Neutrophil (primary cell): Measurements from ENCODE around the gene TOPORS.
"Not testable (repeated sequence)": the region's sequence is repeated elsewhere in the genome, so short reads cannot be mapped to it uniquely, and the experiment has no call there.

Experiments
- H3K27ac ChIP-seq: fragments of 200-600 bp; sonication (generic); 2 replicates; pipeline ENCODE4 v1.5.1; 2016; ENCODE audit warnings: mild to moderate bottlenecking, moderate library complexity
- H3K27me3 ChIP-seq: fragments of 200-600 bp; sonication (generic); 2 replicates; pipeline ENCODE4 v1.6.0; 2016; ENCODE audit warnings: mild to moderate bottlenecking
- H3K36me3 ChIP-seq: fragments of 200-600 bp; sonication (generic); 2 replicates; pipeline ENCODE4 v1.5.1; 2017
- H3K4me1 ChIP-seq, 2 experiments: fragments of 200-600 bp in 1 of 2; sonication (generic) in 1 of 2; 1 replicate in 1 of 2; 2 replicates in 1 of 2; pipeline versions ENCODE4 v1.5.1 to v1.6.1; 2013 to 2016; ENCODE audit warnings: low read depth in 1 of 2, low read length in 1 of 2, mild to moderate bottlenecking in 1 of 2, moderate library complexity in 1 of 2; ENCODE audit not compliant: control insufficient read depth in 1 of 2, insufficient read depth in 1 of 2
- H3K4me3 ChIP-seq, 2 experiments: fragments of 200-600 bp in 1 of 2; sonication (generic) in 1 of 2; 1 replicate in 1 of 2; 2 replicates in 1 of 2; pipeline ENCODE4 v1.5.1; 2013 to 2016; ENCODE audit warnings: low read depth in 1 of 2, low read length in 1 of 2, mild to moderate bottlenecking in 1 of 2, moderate library complexity in 1 of 2
- H3K9me3 ChIP-seq: fragments of 200-600 bp; sonication (generic); 2 replicates; pipeline ENCODE4 v1.5.1; 2016
- TF ChIP-seq, protein P1 (sequence below): fragments of 200-600 bp; sonication (generic); IDR thresholded peaks from 2 replicates; pipeline ENCODE4 v1.5.1; 2016; ENCODE audit warnings: antibody characterized with exemption

The TOPORS gene

DNA sequence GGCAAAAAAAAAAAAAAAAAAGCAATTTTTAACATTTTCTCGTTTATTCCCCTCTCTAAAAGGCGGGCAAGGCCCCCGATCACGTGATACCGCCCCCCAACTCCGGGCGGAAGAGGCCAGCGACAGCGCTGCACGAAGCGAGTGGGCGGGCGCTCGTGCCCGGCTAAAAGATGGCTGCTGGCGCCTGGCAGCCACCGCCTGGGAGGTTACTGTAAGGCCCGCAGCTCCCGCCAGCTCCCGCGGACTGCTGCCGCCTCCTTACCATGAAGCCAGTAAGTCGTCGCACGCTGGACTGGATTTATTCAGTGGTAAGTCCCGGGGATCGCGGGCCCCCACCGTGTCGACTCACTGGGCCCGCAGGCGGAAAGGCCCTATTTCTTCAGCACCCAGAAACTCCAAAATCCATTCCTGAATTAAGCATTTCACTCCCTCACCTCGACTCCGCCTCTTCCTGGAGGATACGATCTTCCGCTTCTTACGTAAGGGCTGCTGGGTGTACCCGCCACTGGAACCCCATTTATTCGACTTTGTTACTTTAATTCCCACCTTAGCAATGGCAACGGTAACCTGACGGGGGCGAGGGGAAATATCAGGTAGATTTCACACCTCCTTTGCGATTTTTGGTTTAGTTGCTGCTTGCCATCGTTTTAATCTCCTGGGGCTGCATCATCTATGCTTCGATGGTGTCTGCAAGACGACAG, at the start of gene TOPORS, which contains the start of gene SMIM27:
TOPORS (minus strand) TSS at position 415 of the 701 bp plus-strand sequence; CDS start at position 265, 150 bp downstream.
SMIM27 (plus strand) TSS at position 156 of the 701 bp plus-strand sequence; CDS start at position 264, 108 bp downstream.
- Histone ChIP-seq H3K4me1 (peaks cover 57 to 58% of the 10 kb centered on the region in 2 experiments), H3K9me3 (no peaks in the 10 kb centered on the region), H3K4me3 (peak within 1 kb of the TSS; percentile 87 to 91), H3K27ac (peak within 1 kb of the TSS; percentile 96), H3K36me3 (no peaks in the 10 kb centered on the region), H3K27me3 (no peaks in the 10 kb centered on the region)
- TF ChIP-seq, protein P1, sequence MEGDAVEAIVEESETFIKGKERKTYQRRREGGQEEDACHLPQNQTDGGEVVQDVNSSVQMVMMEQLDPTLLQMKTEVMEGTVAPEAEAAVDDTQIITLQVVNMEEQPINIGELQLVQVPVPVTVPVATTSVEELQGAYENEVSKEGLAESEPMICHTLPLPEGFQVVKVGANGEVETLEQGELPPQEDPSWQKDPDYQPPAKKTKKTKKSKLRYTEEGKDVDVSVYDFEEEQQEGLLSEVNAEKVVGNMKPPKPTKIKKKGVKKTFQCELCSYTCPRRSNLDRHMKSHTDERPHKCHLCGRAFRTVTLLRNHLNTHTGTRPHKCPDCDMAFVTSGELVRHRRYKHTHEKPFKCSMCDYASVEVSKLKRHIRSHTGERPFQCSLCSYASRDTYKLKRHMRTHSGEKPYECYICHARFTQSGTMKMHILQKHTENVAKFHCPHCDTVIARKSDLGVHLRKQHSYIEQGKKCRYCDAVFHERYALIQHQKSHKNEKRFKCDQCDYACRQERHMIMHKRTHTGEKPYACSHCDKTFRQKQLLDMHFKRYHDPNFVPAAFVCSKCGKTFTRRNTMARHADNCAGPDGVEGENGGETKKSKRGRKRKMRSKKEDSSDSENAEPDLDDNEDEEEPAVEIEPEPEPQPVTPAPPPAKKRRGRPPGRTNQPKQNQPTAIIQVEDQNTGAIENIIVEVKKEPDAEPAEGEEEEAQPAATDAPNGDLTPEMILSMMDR: peak; percentile 25

DNA sequence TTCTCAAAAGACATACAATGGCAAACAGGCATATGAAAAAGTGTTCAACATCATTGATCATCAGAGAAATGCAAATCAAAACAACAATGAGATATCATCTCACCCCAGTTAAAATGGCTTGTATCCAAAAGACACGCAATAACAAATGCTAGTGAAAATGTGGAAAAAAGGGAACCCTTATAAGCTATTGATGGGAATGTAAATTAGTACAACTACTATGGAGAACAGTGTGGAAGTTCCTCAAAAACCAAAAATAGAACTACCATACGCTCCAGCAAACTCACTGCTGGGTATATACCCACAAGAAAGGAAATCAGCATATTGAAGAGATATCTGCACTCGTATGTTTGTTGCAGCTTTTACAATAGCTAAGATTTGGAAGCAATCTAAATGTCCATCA, 46.6 kb upstream of the TOPORS start:
- not testable (repeated sequence) for H3K27ac ChIP-seq, H3K36me3 ChIP-seq, H3K4me3 ChIP-seq, H3K4me1 ChIP-seq, H3K9me3 ChIP-seq
- peaks cover 42% of the 10 kb centered on the region for H3K27me3 ChIP-seq

DNA sequence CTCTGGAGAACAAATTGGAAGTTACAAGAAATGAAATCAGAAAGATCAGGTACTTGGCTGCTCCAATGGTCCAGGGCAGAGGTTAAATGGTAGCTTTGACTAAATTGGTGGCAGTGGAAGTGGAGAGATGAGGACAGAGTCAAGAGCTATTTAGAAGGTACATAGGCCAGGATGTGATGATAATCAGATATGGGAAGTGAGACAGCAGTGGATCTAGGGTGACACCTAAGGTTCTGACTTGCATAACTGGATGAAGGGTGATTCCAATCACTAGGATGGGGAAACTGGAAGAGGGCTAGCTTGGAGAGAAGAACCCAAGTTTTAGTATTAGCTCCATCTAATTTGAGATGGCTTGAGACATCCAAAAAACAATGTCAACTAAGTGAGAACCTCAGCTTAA, 44.5 kb upstream of the TOPORS start:
- H3K27ac ChIP-seq: no peak overlapping the region
- H3K9me3 ChIP-seq: no peaks in the 10 kb centered on the region
- TF ChIP-seq, protein P1: no peak
- H3K27me3 ChIP-seq: peaks cover 25% of the 10 kb centered on the region
- H3K36me3 ChIP-seq: no peaks in the 10 kb centered on the region
- no peak overlapping the region for H3K4me3 ChIP-seq
- H3K4me1 ChIP-seq: no peaks in the 10 kb centered on the region

DNA sequence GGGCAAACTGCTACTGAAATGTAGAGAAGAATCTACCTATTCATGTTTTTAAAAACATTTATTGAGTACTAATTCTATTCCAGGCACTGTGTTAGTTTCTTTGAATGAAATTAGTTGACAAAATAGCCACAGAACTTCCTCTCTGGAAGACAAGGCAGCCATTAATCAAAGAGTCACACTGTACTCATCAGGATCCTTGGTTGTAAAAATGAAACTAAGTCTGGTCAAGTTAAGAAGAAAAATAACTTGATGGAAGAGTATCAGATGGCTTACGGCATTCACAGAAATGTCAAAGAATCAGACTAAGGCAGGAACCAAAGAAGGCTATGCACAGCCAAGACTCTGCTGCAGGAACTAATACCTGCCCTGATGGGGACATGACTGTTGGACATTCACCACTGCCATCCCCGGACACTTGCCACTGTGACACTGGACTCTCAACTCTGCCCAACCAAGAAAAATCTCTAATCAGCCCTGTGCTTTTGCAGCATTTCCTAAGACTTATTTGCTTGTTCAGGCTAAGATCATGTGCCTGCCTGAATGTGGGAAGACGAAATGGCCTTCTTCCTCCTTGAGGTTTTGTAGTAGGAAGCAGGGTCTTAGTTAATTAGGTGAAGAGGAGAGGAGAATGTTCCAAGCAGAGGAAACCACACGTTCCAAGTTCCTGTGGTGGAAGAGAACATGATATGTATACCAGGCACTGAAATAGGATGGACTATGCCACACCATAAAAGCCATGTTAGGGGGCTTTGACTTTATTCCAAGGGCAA, 43.9 kb upstream of the TOPORS start:
- Histone ChIP-seq H3K9me3 (no peaks in the 10 kb centered on the region), H3K27me3 (peaks cover 21% of the 10 kb centered on the region), H3K4me3 (no peak overlapping the region), H3K36me3 (no peaks in the 10 kb centered on the region), H3K4me1 (no peaks in the 10 kb centered on the region), H3K27ac (no peak overlapping the region)
- TF ChIP-seq, protein P1: no peak

DNA sequence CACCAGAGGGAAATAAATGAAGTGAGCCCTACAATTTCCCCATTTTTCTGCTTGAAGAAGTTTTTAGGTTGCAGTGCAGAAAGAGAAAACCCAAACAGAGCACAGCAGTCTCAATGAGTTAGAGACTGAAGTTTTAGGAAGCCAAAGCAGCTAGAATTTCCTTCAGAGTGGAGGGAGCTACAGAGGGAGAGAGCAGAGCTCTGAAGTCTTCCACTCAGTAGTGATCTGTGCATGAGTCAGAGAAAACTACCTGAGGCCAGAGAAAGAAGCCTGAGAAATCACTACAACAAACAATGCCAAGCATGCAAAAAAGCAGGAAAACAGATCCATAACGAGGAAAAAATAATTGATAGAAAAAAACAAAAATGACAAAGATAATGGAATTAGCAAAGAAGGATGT, 38.5 kb upstream of the TOPORS start:
- no peak overlapping the region for H3K27ac ChIP-seq
- no peaks in the 10 kb centered on the region for H3K9me3 ChIP-seq
- TF ChIP-seq, protein P1: no peak
- no peaks in the 10 kb centered on the region for H3K4me1 ChIP-seq
- H3K4me3 ChIP-seq: no peak overlapping the region
- H3K27me3 ChIP-seq: peaks cover 48% of the 10 kb centered on the region
- no peaks in the 10 kb centered on the region for H3K36me3 ChIP-seq

DNA sequence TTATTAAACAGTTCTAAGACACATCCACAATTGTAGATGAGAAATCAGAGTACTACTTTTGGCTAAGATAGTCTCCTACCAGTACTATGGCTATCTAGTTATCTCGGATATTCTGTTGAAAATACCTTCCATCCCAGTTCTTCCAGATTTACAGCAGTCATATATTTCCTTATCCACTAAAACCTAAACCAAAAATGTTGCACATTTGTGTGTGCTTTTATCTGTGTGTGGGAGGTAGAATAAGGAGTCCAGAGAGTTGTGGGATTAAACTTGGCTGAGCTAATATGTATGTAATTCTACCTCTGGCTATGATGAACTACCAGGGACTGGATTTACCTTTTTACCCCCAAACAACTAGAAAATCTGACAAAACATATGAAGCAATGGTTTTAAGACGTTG, 38.1 kb upstream of the TOPORS start:
- Histone ChIP-seq H3K9me3 (no peaks in the 10 kb centered on the region), H3K27me3 (peaks cover 52% of the 10 kb centered on the region), H3K4me3 (no peak overlapping the region), H3K27ac (no peak overlapping the region), H3K4me1 (no peaks in the 10 kb centered on the region), H3K36me3 (no peaks in the 10 kb centered on the region)
- TF ChIP-seq, protein P1: no peak
